HG03354 (cell line): ENCODE results near the gene POLE.

Experiments
- ATAC-seq: cut with Tn5 transposase; IDR thresholded peaks from one replicate; pipeline ENCODE4 v1.9.1; 2021; ENCODE audit warnings: mild to moderate bottlenecking; ENCODE audit not compliant: unreplicated experiment, poor library complexity, severe bottlenecking

POLE gene

DNA sequence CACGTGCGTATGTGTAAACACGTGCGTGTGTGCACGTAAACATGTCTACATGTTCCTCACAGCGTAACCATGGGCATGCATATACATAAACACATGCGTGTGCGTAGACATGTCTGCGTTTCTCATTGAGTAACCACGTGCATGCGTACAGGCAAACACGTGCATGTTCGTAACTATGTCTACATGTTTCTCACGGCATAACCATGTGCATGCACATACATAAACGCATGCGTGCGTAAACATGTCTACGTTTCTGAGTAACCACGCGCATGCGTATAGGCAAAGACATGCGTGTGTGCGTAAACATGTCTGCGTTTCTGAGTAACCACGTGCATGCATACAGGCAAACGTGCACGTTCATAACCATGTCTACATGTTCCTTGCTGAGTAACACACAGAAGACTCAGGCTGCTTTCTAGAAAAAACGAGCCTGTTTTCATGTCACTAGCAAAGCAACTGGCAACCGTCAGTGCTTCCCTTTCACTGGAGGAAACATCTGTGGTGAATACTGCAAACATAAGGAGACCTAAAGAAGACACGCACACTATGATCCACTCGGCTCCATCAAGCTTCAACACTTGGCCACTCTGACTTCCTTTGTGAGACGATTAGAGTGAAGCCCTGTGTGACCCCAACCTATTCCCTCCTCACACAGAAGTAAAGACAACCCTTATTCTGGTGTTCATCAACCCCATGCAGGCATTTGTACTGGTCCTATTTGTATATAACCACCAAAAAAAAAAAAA lies 28.8 kb downstream of the POLE start:
- ATAC-seq, result no peak

DNA sequence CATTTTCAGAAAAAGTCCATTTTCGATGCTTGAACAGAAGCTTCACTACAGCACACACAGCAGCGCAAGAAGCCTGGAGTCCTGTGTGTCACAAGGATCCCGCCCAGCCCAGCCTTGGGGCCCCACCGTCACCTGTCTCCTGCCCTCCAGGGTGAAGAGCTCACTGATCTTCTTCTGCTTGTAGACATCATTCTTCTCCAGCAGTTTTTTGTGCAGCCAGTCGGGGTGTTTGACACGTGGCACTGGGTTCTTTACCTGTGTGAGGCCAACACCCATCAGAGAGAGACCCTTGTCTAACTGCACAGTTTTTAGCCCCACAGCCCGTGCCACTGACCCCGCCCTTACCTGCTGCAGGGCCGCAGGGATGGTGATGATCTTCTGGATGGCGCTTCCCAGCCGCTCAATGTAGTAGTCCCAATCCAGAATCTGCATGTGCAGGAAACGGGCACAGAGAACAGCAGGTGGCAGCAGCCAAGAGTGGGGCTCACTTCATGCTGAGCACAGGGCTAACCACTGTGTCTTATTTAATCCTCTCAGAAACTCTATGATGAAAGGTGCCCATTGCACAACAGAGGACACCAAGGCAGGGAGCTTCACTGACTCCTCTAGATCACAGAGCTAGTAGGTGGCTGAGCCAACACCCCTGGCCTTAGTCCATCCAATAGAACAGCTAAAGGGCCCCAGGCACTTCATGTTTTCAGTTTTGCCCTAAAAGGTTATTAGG lies 30.0 kb downstream of the POLE start:
- ATAC-seq, result no peak

DNA sequence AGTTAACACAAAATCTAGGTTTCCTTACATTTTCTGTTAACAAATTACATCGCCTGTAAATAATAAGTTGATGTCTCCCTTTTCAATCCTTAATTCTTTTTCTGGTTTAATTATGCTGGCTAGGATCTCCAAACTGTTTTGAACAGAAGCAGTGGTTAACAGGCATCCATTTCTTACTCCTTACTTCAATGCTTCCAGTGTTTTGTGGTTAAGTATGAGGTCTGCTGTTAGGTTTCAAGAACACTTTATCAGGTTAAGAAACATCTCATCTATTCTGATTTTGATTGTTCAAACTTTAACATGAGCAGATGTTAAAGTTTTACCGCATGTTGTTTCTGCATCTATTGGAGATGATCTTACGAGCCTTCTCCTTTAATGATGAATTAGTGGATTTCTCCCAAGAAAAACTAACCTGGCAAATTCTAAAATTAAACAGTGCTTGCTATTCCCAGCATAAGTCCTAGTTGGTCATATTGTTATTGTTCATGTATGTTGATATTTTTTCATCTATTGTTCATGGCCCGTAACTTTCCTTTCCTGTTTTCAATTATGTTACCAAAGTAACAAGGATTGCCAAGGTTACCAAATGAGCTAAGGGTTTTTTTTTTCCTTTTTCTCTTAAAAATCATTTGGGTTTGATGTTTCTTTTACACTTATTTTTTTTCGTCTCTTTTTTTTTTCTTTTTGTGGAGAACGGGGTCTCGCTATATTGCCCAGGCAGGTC lies 33.4 kb downstream of the POLE start:
- ATAC-seq, result no peak

DNA sequence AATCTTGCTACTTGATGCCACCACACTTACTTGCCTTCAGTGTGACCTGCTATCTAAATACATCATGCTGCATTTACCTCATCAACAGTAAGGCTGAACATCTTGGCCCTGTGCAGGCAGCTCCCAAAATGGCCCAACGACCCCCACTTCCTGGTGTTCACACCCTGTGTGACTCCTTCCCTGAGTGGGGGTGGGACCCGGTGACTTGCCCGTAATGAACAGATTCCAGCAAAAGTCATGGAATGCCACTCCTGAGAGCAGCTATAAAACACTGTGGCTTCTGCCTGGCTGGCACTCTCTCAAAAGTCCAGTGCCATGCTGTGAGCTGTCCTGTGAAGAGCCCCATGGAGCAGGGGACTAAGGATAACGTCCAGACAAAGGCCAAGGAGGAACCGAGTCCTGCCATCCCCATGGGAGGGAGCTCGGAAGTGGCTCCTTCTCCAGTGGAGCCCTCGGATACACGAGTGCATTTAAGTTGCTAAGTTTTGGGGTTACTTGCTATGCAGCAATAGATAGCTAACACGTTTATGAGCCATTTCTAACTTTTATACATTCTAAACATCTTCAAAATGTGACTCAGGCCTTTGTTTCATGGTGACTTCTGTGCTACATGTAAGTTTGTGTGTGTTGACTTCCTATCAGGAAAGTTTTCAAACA lies 35.6 kb downstream of the POLE start:
- no peak for ATAC-seq

DNA sequence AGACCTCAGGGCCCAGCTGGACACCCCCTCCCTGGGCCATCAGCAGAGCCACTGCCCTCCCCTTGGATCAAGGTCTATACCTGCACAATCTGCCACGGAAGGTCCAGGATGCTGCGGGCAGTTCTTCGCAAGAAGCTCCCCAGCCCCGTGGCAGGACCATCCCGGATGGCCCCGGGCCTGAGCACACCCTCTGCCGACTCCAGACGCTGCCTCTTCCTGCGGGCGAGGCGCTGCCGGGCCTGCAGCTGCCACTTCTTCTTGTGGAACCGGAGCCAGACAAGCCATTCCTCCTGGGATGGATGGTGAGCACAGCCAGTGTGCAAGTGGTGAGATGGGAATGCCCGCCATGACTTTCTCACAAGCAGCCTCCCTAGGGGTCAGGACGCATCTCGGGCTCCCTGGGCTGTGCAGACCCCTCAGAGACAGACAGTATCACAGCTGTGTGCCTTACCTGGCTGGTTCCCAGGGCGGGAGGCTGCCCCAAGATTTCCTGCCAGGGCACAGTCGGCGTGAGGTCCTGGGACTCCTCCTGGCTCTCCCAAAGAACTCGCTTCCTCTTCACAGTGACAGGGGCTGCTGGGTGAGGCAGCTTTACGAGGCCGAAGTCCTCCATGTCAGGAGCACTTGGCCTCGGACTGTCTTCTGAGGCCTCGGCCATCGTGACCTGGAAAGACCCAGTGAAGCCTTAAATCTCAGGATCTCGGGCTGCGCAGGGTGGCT lies 37.8 kb downstream of the POLE start:
- no peak for ATAC-seq

DNA sequence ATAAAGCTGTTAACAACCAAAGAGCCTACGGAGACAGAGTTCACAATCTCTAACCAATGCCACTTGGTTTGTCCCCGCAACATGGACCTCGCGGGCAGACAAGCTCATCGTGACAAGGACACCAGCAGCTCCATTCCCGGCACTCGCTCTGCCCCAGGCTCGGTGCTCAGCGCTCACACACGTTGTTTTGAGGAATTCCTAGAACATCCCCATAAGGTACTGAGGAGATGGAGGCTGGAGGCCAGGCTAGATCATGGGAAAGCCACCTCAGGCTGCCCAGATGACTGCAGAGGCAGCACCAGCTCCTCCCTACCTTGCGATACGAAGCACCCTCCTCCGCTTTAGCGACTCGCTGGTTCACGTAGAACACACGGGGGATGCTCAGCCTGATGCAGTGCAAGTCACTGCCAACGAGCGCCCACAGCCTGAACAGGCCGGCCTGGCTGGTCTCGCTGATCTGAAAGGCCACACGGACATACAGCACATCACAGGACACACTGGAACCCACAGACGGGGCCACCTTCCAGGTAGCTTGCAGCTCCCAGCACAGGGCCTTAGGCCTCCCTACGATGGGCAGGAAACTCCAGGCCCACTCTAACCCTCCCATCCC lies 38.4 kb downstream of the POLE start:
- no peak for ATAC-seq

DNA sequence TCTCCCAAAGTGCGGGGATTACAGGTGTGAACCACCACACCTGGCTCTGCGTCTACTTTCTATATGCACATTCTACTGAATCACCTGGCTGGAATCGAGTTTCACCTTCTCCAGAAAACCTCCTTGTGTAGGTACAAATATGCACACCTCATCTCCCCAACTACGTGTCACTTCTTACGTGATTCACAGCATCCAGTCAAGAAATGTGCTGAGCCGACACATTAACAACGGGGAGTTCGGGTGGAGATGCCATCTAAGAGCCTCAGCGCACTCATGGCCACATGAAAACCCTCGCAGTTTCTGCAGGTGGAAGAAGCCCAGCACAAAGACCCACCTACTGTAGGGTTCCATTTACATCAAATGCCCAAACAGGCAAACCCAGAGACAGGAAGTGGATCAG lies 39.3 kb downstream of the POLE start:
- ATAC-seq, result no peak

DNA sequence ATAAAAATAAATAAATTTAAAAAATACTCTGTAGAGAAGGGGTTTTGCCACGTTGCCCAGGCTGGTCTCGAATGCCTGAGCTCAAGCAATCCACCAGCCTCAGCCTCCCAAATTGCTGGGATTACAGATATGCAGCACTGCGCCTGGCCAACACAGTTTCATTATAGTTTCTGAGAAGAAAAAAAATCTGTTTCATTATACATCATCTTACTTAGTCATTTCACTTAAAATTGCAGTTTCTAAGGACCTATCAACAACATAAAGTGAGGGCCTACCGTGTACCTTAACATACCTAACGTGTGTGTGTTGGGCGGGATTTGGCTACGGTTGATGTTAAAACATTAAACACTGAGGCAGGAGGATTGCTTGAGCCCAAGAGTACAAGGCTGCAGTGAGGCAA lies 40.3 kb downstream of the POLE start:
- no peak for ATAC-seq

DNA sequence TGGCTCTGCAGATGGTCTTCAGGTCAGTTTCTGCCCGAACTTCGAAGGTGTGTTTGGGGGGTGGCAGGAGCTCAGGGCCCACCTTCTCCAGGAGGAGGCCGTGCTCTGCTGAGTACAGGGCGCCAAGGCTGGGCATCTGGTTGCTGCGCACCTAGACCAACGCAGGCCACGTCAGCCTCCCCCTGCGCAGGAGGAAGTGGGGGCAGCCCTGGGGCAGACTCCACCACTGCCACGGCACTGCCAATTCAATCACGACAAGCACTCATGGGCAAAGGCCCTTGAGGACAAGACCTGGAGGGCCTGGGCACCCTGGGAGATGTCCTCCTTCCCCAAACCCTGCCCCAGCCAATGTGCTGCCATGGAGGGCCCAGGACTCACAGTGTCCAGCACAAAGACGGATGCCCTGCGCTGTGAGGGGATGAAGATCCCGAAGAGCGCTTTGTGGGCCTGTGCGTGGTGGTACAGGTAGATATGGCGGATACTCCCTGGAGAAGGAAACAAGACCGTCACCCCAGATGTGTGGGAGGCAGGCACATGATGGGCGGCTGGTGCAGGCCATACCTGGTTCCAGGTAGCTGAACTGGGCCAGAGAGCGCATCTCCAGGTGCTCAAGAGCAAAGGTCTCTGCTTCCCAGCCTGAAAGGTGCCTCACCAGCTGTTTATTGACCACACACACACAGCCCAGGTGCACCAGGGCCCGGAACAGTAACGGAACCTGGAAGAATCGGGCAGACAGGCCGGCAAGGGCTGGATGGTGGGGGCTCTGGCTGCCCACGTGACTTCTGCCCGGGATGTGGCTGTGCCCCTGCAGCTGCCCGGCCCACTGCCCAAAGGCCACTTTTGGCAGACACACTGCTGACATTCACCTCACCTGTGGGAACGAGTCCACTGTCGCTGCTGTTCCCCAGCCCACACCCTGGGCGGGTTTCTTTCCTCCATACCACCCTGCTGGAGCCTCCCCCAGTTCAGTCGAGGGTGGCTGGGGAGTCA lies 44.0 kb downstream of the POLE start:
- ATAC-seq, result no peak

DNA sequence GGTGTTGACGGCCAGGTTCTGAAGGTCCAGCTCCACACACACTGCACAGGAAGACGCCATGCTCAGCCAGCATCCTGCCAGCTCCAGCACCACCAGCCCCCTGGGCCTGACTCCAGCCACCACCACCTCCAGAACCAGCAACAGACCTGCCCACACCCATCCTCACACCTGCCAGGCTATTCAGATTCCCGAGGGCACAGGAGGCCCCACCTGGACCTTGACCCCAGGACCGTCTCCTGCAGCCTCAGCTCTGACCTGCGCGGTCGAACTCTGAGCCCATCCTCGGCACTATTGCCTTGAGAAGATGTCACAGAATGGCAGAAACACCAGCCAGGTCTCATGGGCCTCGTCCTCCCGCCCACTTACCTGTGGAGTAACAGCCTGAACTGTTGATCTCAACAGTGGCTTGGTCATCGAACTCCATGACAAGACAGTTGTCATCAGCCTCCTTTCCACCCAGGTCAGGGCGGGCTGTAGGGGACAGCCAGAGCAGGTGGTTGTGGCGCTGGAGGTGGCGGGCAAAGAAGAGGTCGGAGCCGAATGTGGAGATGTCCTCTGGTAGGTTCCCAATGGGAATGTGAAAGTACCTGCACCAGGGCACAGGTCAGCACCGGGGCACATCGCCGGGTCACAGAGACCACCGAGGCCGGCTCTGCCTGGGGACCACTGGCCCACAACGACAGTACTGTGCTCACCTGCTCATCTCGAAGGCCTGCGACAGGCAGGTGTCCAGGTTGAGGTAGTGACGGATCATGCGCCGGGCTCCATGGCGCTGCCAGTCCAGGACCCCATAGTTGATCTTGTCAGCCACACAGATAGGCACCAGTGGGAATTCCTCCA lies 45.1 kb downstream of the POLE start:
- ATAC-seq, result no peak

DNA sequence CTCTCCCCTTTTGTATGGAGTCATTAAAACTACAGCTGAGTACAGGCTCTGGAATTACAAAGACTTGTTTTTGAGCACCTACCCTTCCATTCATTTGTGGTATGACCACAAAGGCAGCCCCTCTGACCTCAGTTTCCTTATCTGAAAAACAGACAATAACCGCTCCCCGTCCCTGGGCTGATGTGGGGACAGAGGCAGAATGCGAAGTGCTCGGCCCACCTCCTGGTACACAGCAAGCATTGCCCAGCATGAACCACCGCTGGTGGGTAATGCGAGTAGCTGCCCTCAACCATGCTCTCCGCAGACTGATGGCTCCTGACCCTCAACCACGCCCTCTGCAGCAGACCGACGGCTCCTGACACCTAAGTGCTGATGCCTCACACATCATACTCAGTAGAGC lies 46.2 kb downstream of the POLE start:
- no peak for ATAC-seq

DNA sequence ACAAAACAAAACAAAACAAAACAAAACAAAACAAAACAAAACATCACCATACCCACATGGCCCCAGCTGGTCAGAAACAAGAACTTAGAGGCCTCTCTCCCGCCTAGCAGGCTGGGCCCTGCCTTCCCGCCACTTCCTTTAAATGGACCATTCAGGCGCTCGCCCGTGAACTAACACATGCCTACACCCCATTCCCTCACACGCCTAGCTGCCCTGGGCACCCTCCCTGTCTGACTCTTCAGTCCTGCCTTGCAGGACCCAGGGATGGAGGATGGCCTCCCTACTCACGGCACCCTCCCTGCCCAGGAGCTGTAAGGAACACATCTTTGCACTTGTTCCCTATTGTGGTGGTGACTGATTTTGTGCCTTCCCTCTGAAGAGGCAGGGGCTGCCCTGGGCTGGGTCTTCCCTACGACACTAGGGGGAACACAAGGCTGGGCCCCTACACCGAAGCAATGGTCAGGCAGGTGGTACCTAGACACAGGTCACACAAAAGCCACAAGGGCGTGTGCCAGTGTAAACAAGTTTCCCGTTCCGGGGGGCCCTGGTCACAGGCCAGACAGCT lies 47.1 kb downstream of the POLE start:
- ATAC-seq, result no peak

DNA sequence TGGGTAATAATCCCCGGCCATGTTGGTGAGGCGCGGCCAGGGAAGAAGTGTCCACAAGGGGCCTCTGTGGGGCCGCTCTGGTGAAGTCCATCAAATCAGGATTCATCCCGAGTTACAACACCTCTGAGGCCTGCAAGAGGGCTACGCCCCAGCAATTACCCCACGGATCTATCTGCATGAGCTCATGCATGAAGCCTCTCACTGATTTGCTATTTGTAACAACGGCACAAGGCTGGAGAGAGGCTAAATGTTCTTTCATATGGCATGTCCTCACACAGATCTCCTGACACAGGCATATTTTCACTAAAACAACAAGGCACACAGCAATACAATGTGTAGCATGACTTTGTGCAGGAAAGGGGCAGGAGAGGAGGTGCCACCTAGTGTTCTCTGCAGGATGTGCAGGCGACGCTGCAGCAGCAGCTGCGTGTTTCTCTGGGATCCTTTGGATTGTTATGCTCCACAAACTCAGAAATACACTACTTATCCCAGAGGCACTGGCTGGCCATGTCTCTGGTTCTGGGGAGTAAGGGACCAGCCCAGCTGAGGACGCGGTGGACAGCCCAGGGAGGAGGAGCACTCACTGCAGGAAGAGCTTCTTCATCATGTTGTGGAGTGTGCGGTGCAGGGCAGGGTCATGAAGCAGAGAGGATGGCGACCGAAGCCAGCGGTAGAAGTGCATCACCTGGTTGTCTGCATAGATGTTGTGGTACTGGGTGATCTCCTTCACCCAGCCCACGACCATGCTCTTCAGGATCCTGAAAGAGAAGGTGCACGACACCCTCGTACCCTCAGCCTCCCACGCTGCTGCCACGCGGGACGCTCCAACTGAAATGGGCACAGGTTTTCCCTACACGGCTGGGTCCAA lies 48.4 kb downstream of the POLE start:
- ATAC-seq, result no peak

DNA sequence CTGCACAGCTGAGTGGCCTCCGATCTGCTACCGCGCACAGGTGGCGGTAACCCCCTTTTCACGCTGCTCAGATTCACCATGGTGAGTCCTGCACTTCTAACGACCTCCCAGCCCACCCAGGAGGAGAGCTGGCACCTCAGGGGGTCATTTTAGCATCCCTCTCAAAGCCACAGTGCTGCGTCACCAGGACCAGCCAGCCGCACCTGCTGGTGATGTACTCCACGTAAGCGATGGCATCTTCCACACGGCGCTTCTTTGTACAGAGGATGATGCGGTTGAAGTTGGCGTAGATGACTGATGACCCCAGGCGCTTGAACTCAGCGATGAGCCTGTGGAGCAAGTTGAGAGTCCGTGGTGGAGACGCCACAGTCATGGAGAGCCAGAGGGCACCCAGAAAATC lies 49.3 kb downstream of the POLE start:
- no peak for ATAC-seq

DNA sequence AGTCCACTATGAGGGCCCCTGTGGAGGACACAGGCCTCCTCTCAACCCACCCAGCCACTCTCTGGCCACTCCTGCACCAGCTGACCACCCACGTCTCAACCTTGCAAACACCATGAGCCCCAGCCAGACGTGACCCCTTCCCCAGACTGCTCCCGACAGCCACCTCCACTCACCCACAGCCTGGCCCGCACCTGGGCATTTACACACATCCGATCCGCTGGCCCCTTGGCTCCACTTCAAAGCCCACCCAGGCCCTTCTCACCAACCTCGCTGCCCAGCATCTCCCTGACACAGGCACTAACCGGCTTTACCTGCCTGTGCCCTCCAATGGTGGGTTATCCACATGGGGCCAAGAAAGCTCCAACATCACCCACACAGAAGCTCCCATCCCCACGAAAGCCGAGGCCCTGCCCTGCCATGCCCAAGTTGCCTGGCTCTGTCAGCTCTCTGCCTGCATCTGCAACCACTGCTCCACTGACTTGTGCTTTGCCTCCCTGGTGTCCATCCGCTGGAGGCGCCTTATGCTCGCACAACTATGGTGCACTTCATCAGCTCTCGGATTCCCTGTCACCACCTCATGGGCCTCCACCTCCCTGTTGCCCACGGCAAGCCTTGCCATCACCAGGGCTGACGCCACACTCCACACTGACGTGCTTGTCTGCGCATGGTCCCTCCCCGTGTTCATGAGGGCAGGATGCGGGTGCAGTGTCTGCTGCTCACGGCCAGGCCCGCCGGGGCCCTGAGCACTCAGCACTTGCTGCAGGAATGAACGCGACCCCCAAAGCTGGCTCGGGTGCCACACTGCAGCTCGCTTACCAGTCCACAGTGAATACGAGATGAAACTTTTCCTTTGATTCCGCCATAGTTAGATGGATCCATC lies 51.8 kb downstream of the POLE start:
- no peak for ATAC-seq
